ENCODE results near the gene SLC46A1.

Gene SLC46A1

DNA sequence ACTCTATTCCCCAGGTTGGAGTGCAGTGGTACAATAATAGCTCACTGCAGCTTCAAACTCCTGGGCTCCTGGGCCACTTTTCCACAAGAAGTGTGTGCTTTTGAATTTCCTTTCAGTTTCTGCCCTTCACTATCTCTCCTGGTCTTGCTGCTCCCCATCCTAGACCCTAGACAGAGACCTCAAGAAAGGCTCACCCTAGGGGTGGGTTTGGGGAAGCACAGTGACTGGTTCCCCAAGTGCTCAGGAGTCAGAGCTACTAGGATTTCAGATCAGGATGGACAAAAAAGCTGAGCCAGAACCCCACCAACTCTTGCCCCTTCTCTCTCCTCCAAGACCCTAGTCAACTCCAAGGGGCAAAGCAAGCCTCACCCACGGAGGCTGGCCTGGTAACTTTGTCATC lies 39.4 kb downstream of the SLC46A1 start:
- TF ChIP-seq, protein P1, sequence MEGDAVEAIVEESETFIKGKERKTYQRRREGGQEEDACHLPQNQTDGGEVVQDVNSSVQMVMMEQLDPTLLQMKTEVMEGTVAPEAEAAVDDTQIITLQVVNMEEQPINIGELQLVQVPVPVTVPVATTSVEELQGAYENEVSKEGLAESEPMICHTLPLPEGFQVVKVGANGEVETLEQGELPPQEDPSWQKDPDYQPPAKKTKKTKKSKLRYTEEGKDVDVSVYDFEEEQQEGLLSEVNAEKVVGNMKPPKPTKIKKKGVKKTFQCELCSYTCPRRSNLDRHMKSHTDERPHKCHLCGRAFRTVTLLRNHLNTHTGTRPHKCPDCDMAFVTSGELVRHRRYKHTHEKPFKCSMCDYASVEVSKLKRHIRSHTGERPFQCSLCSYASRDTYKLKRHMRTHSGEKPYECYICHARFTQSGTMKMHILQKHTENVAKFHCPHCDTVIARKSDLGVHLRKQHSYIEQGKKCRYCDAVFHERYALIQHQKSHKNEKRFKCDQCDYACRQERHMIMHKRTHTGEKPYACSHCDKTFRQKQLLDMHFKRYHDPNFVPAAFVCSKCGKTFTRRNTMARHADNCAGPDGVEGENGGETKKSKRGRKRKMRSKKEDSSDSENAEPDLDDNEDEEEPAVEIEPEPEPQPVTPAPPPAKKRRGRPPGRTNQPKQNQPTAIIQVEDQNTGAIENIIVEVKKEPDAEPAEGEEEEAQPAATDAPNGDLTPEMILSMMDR (IDR thresholded peaks at IDR 0.05; ENCODE audit: low read depth, low read length, poor library complexity, severe bottlenecking): peak; percentile 43
- TF ChIP-seq EZH2phosphoT487 (IDR thresholded peaks at IDR 0.05; ENCODE audit: borderline replicate concordance, low read length): no peak
- Histone ChIP-seq H3K4me3 (ENCODE audit: low read length) (no peak overlapping the region), H3K27ac (ENCODE audit: low read depth, low read length) (no peak overlapping the region), H4K20me1 (ENCODE audit: control insufficient read depth, insufficient read depth, low read depth, low read length) (no peaks in the 10 kb centered on the region), H3K36me3 (ENCODE audit: control insufficient read depth, low read length) (peaks cover 15% of the 10 kb centered on the region), H3K79me2 (ENCODE audit: control insufficient read depth, low read length) (no peaks in the 10 kb centered on the region), H3K4me1 (ENCODE audit: control insufficient read depth, low read length) (peaks cover 7% of the 10 kb centered on the region), H3K27me3 (ENCODE audit: control insufficient read depth, low read length) (no peaks in the 10 kb centered on the region), H3K9me3 (ENCODE audit: control insufficient read depth, insufficient read depth, low read length) (no peaks in the 10 kb centered on the region), H3K4me2 (ENCODE audit: low read length) (no peak overlapping the region), H3K9me2 (replicated peaks; ENCODE audit: control insufficient read depth, low read length) (no peaks in the 10 kb centered on the region), H3F3A (ENCODE audit: control insufficient read depth, insufficient read depth) (peaks cover 9% of the 10 kb centered on the region)

DNA sequence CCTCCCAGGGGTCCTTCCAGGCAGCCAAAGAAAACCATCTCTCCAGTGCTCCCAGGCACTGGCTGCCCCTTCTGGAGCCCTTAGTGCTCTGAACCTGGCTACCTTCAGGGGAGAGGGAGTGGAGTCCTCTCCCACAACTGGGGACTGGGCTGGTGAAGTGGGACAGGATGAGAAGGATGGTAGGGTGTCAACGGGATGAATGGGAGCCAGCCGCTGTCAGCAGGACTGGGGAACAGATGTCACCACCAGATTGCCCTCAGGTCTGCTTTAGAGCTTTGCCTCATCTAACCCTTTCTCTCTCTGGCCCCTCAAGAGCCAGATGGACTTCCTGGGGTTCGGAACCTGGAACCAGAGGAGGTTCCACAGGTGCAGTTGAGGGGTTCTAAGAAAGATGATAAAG lies 40.5 kb downstream of the SLC46A1 start:
- H3K27me3 ChIP-seq (ENCODE audit: control insufficient read depth, low read length): no peaks in the 10 kb centered on the region
- H4K20me1 ChIP-seq (ENCODE audit: control insufficient read depth, insufficient read depth, low read depth, low read length): no peaks in the 10 kb centered on the region
- TF ChIP-seq, protein P1 (IDR thresholded peaks at IDR 0.05; ENCODE audit: low read depth, low read length, poor library complexity, severe bottlenecking): no peak
- TF ChIP-seq EZH2phosphoT487 (IDR thresholded peaks at IDR 0.05; ENCODE audit: borderline replicate concordance, low read length): no peak
- peaks cover 3% of the 10 kb centered on the region for H3F3A ChIP-seq (ENCODE audit: control insufficient read depth, insufficient read depth)
- no peaks in the 10 kb centered on the region; the same call in 1 of the 2 replicates for H3K4me1 ChIP-seq (ENCODE audit: control insufficient read depth, low read length)
- peaks cover 27% of the 10 kb centered on the region for H3K36me3 ChIP-seq (ENCODE audit: control insufficient read depth, low read length)
- H3K9me3 ChIP-seq (ENCODE audit: control insufficient read depth, insufficient read depth, low read length): no peaks in the 10 kb centered on the region
- H3K27ac ChIP-seq (ENCODE audit: low read depth, low read length): no peak overlapping the region
- H3K9me2 ChIP-seq (replicated peaks; ENCODE audit: control insufficient read depth, low read length): no peaks in the 10 kb centered on the region
- H3K4me3 ChIP-seq (ENCODE audit: low read length): no peak overlapping the region
- H3K79me2 ChIP-seq (ENCODE audit: control insufficient read depth, low read length): no peaks in the 10 kb centered on the region
- H3K4me2 ChIP-seq (ENCODE audit: low read length): no peak overlapping the region

DNA sequence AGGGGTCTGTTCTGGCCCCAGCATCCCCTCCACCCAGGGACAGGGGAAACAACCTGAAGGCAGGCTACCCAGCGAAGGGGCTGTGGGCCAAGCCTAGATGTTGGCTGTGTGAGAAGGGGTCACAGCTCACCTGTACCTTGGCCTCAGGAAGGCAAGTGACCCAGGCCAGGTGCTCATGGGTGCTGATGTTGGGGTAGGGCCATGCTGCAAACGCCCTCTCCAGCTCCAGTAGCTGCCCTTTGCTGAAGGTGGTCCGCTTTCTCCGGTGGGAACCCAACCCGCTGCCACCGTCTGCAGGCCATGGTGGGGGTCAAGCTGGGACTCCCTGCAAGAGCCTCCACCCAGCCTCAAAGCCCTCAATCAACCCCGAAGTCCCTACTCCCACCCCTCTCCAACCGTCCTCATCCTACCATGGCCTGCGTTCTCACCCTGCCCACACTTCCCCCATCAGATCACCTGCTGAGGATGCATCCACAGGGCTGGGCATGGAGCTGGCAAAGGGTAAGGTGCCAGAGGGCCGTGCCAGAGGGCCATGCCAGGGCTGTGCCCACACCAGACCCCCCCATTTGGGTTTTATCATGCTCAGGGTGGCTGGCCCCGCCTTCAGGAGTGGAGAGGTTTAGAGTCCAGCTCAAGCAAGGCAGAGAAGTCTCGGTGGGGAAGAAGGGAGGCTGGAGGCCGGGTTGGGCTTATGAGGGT lies 41.2 kb downstream of the SLC46A1 start, which contains the start of gene SEBOX:
Gene SEBOX (minus strand): TSS at position 535 of the 699 bp plus-strand sequence. CDS start 48 bp downstream, at position 487.
- Histone ChIP-seq H3K27ac (ENCODE audit: low read depth, low read length) (no peak within 1 kb of the TSS), H3K4me1 (ENCODE audit: control insufficient read depth, low read length) (no peaks in the 10 kb centered on the region), H3K9me3 (ENCODE audit: control insufficient read depth, insufficient read depth, low read length) (no peaks in the 10 kb centered on the region), H3K9me2 (replicated peaks; ENCODE audit: control insufficient read depth, low read length) (no peaks in the 10 kb centered on the region), H3K36me3 (ENCODE audit: control insufficient read depth, low read length) (peaks cover 32% of the 10 kb centered on the region), H4K20me1 (ENCODE audit: control insufficient read depth, insufficient read depth, low read depth, low read length) (no peaks in the 10 kb centered on the region), H3K79me2 (ENCODE audit: control insufficient read depth, low read length) (no peaks in the 10 kb centered on the region), H3K4me3 (ENCODE audit: low read length) (no peak within 1 kb of the TSS), H3F3A (ENCODE audit: control insufficient read depth, insufficient read depth) (no peaks in the 10 kb centered on the region), H3K27me3 (ENCODE audit: control insufficient read depth, low read length) (no peaks in the 10 kb centered on the region), H3K4me2 (ENCODE audit: low read length) (no peak within 1 kb of the TSS)
- TF ChIP-seq, protein P1 (IDR thresholded peaks at IDR 0.05; ENCODE audit: low read depth, low read length, poor library complexity, severe bottlenecking): no peak
- TF ChIP-seq EZH2phosphoT487 (IDR thresholded peaks at IDR 0.05; ENCODE audit: borderline replicate concordance, low read length): no peak
